Mesodermal cell (in vitro differentiated cells): ENCODE measurements around the gene PGLYRP1.

Source experiments
- H3K27ac ChIP-seq: 2 replicates; pipeline ENCODE4 v1.7.0; 2013; ENCODE audit warnings: mild to moderate bottlenecking, low read depth, low read length, moderate library complexity; ENCODE audit not compliant: severe bottlenecking
- H3K36me3 ChIP-seq: 2 replicates; pipeline ENCODE4 v1.7.1; 2013; ENCODE audit warnings: mild to moderate bottlenecking, low read length, moderate library complexity; ENCODE audit not compliant: control insufficient read depth, insufficient read depth
- H3K4me1 ChIP-seq: one replicate; pipeline ENCODE4 v1.7.1; 2013; ENCODE audit warnings: mild to moderate bottlenecking, low read length; ENCODE audit not compliant: insufficient read depth, control insufficient read depth, poor library complexity, severe bottlenecking
- H3K4me3 ChIP-seq: 2 replicates; pipeline ENCODE4 v1.7.0; 2013; ENCODE audit warnings: low read length, control low read depth, mild to moderate bottlenecking; ENCODE audit not compliant: insufficient read depth, poor library complexity, severe bottlenecking; ENCODE audit errors: extremely low read depth
- H3K9me3 ChIP-seq: 2 replicates; pipeline ENCODE4 v1.7.1; 2013; ENCODE audit warnings: mild to moderate bottlenecking, low read length, moderate library complexity; ENCODE audit not compliant: control insufficient read depth
- WGBS, 2 experiments: methylation state at CpG; one replicate each; pipeline ENCODE4 v1.1.5; 2013; ENCODE audit warnings: missing lambda C conversion rate in 2 of 2; ENCODE audit not compliant: insufficient coverage in 2 of 2; 5-methylcytosine and 5-hydroxymethylcytosine counted together

Gene PGLYRP1

GRCh38 chr19:46000491-46001246 is 22.2 kb downstream of the PGLYRP1 start:
- peaks cover 15% of the 10 kb centered on the region for H3K36me3 ChIP-seq
- peaks cover 6% of the 10 kb centered on the region for H3K4me1 ChIP-seq
- H3K9me3 ChIP-seq: no peaks in the 10 kb centered on the region
- H3K4me3 ChIP-seq: peak overlapping the region; percentile 42
- no peak overlapping the region for H3K27ac ChIP-seq
- WGBS, 2 experiments: 5 to 10% methylated on average over 12 to 22 of the region's 34 CpGs

GRCh38 chr19:45999653-46000121 is 23.2 kb downstream of the PGLYRP1 start:
- Histone ChIP-seq H3K27ac (no peak overlapping the region), H3K4me1 (peaks cover 6% of the 10 kb centered on the region), H3K9me3 (no peaks in the 10 kb centered on the region), H3K4me3 (peak overlapping the region; percentile 42), H3K36me3 (peaks cover 15% of the 10 kb centered on the region)
- WGBS, 2 experiments: 12% methylated on average over 14 of the region's 14 CpGs

- H3K9me3 ChIP-seq: no peaks in the 10 kb centered on the region
- H3K36me3 ChIP-seq: peaks cover 12% of the 10 kb centered on the region
- 85 to 94% methylated on average over 2 to 4 of the region's 4 CpGs for WGBS, 2 experiments
- peaks cover 6% of the 10 kb centered on the region for H3K4me1 ChIP-seq
- H3K27ac ChIP-seq: no peak overlapping the region
- H3K4me3 ChIP-seq: no peak overlapping the region
These were observed 24.0 kb downstream of the PGLYRP1 start for GRCh38 chr19:45998834-45999233.

DNA sequence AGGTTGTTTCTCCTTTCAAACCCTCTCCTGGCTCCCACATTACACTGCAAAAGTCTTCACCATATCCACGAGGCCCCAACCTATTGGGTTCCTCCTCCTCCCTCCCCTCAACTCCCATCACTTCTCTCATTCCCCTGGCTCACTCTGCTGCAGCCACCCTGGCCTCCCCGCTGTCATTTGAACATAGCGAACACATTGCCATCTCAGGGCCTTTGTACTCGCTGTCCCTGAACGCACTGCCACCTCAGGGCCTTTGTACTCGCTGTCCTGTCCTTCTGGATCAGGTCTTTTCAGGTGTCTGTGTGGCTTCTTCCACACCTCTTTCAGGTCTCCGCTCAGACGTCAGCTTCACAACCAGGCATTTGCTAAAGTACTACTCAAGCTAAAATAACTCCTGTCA is 25.9 kb downstream of the PGLYRP1 start:
- Histone ChIP-seq H3K27ac (no peak overlapping the region), H3K9me3 (no peaks in the 10 kb centered on the region), H3K36me3 (peaks cover 6% of the 10 kb centered on the region), H3K4me1 (peaks cover 6% of the 10 kb centered on the region), H3K4me3 (no peak overlapping the region)
- 91% methylated on average over 7 to 8 of the region's 8 CpGs for WGBS, 2 experiments

- peak overlapping the region; percentile 80 for H3K4me3 ChIP-seq
- 12 to 17% methylated on average over 12 of the region's 13 CpGs for WGBS, 2 experiments
- no peaks in the 10 kb centered on the region for H3K9me3 ChIP-seq
- no peak overlapping the region for H3K27ac ChIP-seq
- peaks cover 6% of the 10 kb centered on the region for H3K4me1 ChIP-seq
- peaks cover 6% of the 10 kb centered on the region for H3K36me3 ChIP-seq
These were observed 27.0 kb downstream of the PGLYRP1 start for GRCh38 chr19:45995715-45996385.

- 0 to 2% methylated on average over 12 to 18 of the region's 34 CpGs for WGBS, 2 experiments
- peak within 1 kb of the TSS; percentile 80 for H3K4me3 ChIP-seq
- H3K9me3 ChIP-seq: no peaks in the 10 kb centered on the region
- peak within 1 kb of the TSS; percentile 64 for H3K27ac ChIP-seq
- H3K36me3 ChIP-seq: peaks cover 6% of the 10 kb centered on the region
- H3K4me1 ChIP-seq: no peaks in the 10 kb centered on the region
These were observed 27.7 kb downstream of the PGLYRP1 start, which contains the start of gene CCDC61 for GRCh38 chr19:45994998-45995714. CCDC61 (plus strand) TSS chr19:45995467; CDS start chr19:46003019, 7,552 bp downstream.

DNA sequence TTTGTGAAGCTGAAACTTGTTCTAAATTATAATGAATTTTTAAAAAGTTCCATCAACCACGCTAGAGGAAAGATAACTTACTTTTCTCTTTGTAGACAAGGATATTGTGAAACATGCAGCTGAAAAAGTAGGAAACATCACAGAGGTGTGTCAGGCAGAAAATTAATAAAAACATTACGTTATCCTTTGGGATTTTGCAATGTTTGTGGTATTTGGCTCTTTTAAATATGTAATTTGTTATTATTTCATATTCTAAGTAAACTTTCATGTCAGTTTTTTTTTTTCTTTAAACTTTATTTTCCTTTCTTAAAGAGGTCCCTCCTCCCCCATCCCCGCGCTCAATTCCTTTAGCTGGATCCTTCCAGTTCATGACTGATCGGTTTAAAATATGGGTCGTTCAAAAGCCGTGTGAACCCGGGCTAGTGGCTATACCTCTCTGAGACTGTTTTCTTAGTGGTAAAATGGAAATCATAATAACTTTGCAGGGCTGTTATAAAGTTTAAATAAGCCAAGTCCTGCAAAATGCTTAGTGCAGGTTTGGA is 28.3 kb downstream of the PGLYRP1 start:
- Histone ChIP-seq H3K27ac (peak overlapping the region; percentile 64), H3K36me3 (peaks cover 6% of the 10 kb centered on the region)

DNA sequence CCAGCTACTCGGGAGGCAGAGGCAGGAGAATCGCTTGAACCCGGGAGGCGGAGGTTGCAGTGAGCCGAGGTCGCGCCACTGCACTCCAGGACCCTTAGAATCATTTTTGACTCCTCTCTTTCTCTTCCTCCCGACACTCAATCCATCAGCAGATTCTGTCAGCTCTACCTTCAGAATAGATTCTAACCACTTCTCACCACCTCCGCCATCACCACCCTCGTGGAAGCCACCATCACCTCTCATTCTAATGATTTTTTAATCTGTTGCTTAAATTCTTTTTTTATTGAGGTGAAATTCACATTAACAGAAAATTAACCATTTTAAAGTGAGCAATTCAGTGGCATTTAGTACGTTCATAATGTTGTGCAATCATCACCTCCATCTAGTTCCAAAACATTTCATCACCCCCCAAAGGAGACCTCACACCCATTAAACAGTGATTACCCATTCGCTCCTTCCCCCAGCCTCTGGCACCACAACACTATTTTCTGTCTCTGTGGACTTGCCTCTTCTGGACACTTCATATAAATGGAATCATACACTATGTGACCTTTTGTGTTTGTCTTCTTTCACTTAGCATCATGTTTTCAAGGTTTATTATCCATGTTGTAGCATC is 32.6 kb downstream of the PGLYRP1 start:
- Histone ChIP-seq H3K4me1 (no peaks in the 10 kb centered on the region), H3K9me3 (no peaks in the 10 kb centered on the region), H3K36me3 (no peaks in the 10 kb centered on the region), H3K4me3 (no peak overlapping the region), H3K27ac (no peak overlapping the region)
- WGBS, 2 experiments: 79 to 91% methylated on average over 7 to 9 of the region's 12 CpGs

More for the DNA sequence above, 28.3 kb downstream of the PGLYRP1 start:
- peak overlapping the region; percentile 80 for H3K4me3 ChIP-seq
- H3K9me3 ChIP-seq: no peaks in the 10 kb centered on the region
- 7% methylated on average over 3 of the region's 8 CpGs; no CpG with 5 or more reads in 1 of the 2 experiments for WGBS, 2 experiments
- no peaks in the 10 kb centered on the region for H3K4me1 ChIP-seq

- 82 to 88% methylated on average over 4 to 5 of the region's 7 CpGs for WGBS, 2 experiments
- H3K4me1 ChIP-seq: no peaks in the 10 kb centered on the region
- H3K27ac ChIP-seq: no peak overlapping the region
- no peaks in the 10 kb centered on the region for H3K36me3 ChIP-seq
- no peak overlapping the region for H3K4me3 ChIP-seq
- no peaks in the 10 kb centered on the region for H3K9me3 ChIP-seq
These were observed 37.5 kb downstream of the PGLYRP1 start for GRCh38 chr19:45985321-45985720.

- no peaks in the 10 kb centered on the region for H3K4me1 ChIP-seq
- H3K27ac ChIP-seq: no peak overlapping the region
- H3K36me3 ChIP-seq: no peaks in the 10 kb centered on the region
- H3K9me3 ChIP-seq: no peaks in the 10 kb centered on the region
- WGBS, 2 experiments: 52 to 59% methylated on average over 2 of the region's 2 CpGs
- no peak overlapping the region for H3K4me3 ChIP-seq
These were observed 41.5 kb downstream of the PGLYRP1 start for GRCh38 chr19:45981350-45981749.
